Astrocyte of the cerebellum (primary cell): ENCODE measurements around the gene SAFB.

ENCODE experiments used
- DNase-seq: peaks from one replicate; pipeline ENCODE4 v3.0.0-alpha.2; 2011; ENCODE audit warnings: low read depth
- H3K4me3 ChIP-seq: 2 replicates; pipeline ENCODE4 v1.5.1; 2011; ENCODE audit warnings: mild to moderate bottlenecking, low read depth, low read length, moderate library complexity
- CTCF ChIP-seq: IDR thresholded peaks from 2 replicates; pipeline ENCODE4 v1.5.1; 2012; ENCODE audit warnings: low read length, low read depth, moderate library complexity, mild to moderate bottlenecking; ENCODE audit errors: missing control alignments
- in situ Hi-C: cut with HindIII; loops from 2 replicates; pipeline ENCODE4 v1.10.0; 2017; ENCODE audit warnings: low sequenced_read_pairs

Gene SAFB

GRCh38 chr19:5641171-5641570 lies 18.3 kb downstream of the SAFB start:
- in situ Hi-C loops, result no loop called here
- no peak for TF ChIP-seq CTCF
- DNase-seq, result no peak
- no peak overlapping the region for H3K4me3 ChIP-seq

GRCh38 chr19:5642204-5642603 lies 19.3 kb downstream of the SAFB start:
- in situ Hi-C loops, result no loop called here
- no peak for TF ChIP-seq CTCF
- DNase-seq, result no peak
- no peak overlapping the region for H3K4me3 ChIP-seq

GRCh38 chr19:5643060-5643459 lies 20.2 kb downstream of the SAFB start:
- no peak for TF ChIP-seq CTCF
- no peak overlapping the region for H3K4me3 ChIP-seq
- no peak for DNase-seq
- in situ Hi-C loops, result no loop called here

GRCh38 chr19:5644037-5644436 lies 21.2 kb downstream of the SAFB start:
- no peak for TF ChIP-seq CTCF
- no peak overlapping the region for H3K4me3 ChIP-seq
- DNase-seq, result no peak
- in situ Hi-C loops, result no loop called here

GRCh38 chr19:5645409-5645808 lies 22.5 kb downstream of the SAFB start:
- in situ Hi-C loops, result no loop called here
- TF ChIP-seq CTCF, result no peak
- H3K4me3 ChIP-seq, result no peak overlapping the region
- no peak for DNase-seq

GRCh38 chr19:5646703-5647102 lies 23.8 kb downstream of the SAFB start:
- in situ Hi-C loops, result no loop called here
- no peak overlapping the region for H3K4me3 ChIP-seq
- TF ChIP-seq CTCF, result no peak
- no peak for DNase-seq

GRCh38 chr19:5648464-5648863 lies 25.6 kb downstream of the SAFB start:
- no peak overlapping the region for H3K4me3 ChIP-seq
- no peak for TF ChIP-seq CTCF
- no peak for DNase-seq
- in situ Hi-C loops, result no loop called here
